Hematopoietic multipotent progenitor cell (in vitro differentiated cells): Measurements from ENCODE around the gene NTHL1. TPM values are rescaled to one million over a fixed set of nuclear protein-coding genes. Genes with fewer than 3 reads are reported as not detected.

Source experiments
- DNase-seq, 3 donors: peaks; one replicate each; pipeline ENCODE4 v3.0.0-alpha.2; 2011 to 2015; ENCODE audit warnings: low read depth in 2 of 3, low spot score in 2 of 3
- total RNA-seq: library from RNA; depleted of rRNA; stranded (reverse); fragments of >200 nt; gene quantifications from one replicate; pipeline ENCODE4 v1.2.3, GENCODE V29; 2012

NTHL1 gene
- total RNA-seq, 1 donor = 73.2 TPM

GRCh38 chr16:2084895-2085625 lies 37.4 kb upstream of the NTHL1 start:
- no peak for DNase-seq

- DNase-seq = no peak
Observed at GRCh38 chr16:2083876-2084780, 36.5 kb upstream of the NTHL1 start.

- DNase-seq = no peak
Observed at GRCh38 chr16:2083409-2083808, 35.8 kb upstream of the NTHL1 start.

GRCh38 chr16:2082983-2083364 lies 35.3 kb upstream of the NTHL1 start:
- DNase-seq = no peak

GRCh38 chr16:2082171-2082982 lies 34.7 kb upstream of the NTHL1 start:
- DNase-seq = no peak

- no peak for DNase-seq
Observed at GRCh38 chr16:2081201-2082084, 33.8 kb upstream of the NTHL1 start.

GRCh38 chr16:2079991-2080390 lies 32.4 kb upstream of the NTHL1 start:
- DNase-seq = no peak

GRCh38 chr16:2079311-2079800 lies 31.7 kb upstream of the NTHL1 start:
- no peak for DNase-seq

GRCh38 chr16:2078691-2079090 lies 31.1 kb upstream of the NTHL1 start:
- DNase-seq = no peak

- no peak for DNase-seq
Observed at GRCh38 chr16:2078096-2078495, 30.5 kb upstream of the NTHL1 start.

GRCh38 chr16:2077696-2078095 lies 30.1 kb upstream of the NTHL1 start:
- DNase-seq = no peak

- DNase-seq = no peak
Observed at GRCh38 chr16:2077016-2077415, 29.4 kb upstream of the NTHL1 start.

- DNase-seq = no peak
Observed at GRCh38 chr16:2076072-2076865, 28.6 kb upstream of the NTHL1 start.

GRCh38 chr16:2075631-2076030 lies 28.0 kb upstream of the NTHL1 start:
- DNase-seq = no peak

GRCh38 chr16:2074071-2074470 lies 26.4 kb upstream of the NTHL1 start:
- DNase-seq = no peak

- no peak for DNase-seq
Observed at GRCh38 chr16:2072926-2073325, 25.3 kb upstream of the NTHL1 start.

GRCh38 chr16:2071454-2072202 lies 24.0 kb upstream of the NTHL1 start:
- no peak for DNase-seq
